Smooth muscle cell (in vitro differentiated cells): ENCODE data around the gene CCNJL. TPM values are rescaled to one million over a fixed set of nuclear protein-coding genes. Genes with fewer than 3 reads are reported as not detected.

Experiments used
- DNase-seq: peaks from one replicate; lab custom pipeline; 2025; ENCODE audit not compliant: unreplicated experiment; lab: John Stamatoyannopoulos, UW
- H2AFZ ChIP-seq: fragments of 200-600 bp; sonication (generic); 2 replicates; pipeline ENCODE4 v1.6.0; 2016; ENCODE audit warnings: antibody characterized with exemption, low read depth, mild to moderate bottlenecking
- H3F3A ChIP-seq: fragments of 200-600 bp; sonication (generic); 2 replicates; pipeline ENCODE4 v1.6.0; 2017; ENCODE audit warnings: antibody characterized with exemption, low read depth
- H3K27ac ChIP-seq: fragments of 200-600 bp; sonication (generic); 2 replicates; pipeline ENCODE4 v1.5.1; 2016; ENCODE audit warnings: low read depth, mild to moderate bottlenecking
- H3K27me3 ChIP-seq: fragments of 200-600 bp; sonication (generic); 2 replicates; pipeline ENCODE4 v1.6.1; 2016; ENCODE audit warnings: low read depth, mild to moderate bottlenecking
- H3K36me3 ChIP-seq: fragments of 200-600 bp; sonication (generic); 2 replicates; pipeline ENCODE4 v1.5.1; 2016; ENCODE audit warnings: low read depth
- H3K4me1 ChIP-seq: fragments of 200-600 bp; sonication (generic); 2 replicates; pipeline ENCODE4 v1.5.1; 2016; ENCODE audit warnings: low read depth
- H3K4me2 ChIP-seq: fragments of 200-600 bp; sonication (generic); 2 replicates; pipeline ENCODE4 v1.6.0; 2016; ENCODE audit warnings: mild to moderate bottlenecking
- H3K4me3 ChIP-seq: fragments of 200-600 bp; sonication (generic); 2 replicates; pipeline ENCODE4 v1.5.1; 2016; ENCODE audit warnings: mild to moderate bottlenecking
- H3K79me2 ChIP-seq: fragments of 200-600 bp; sonication (generic); 2 replicates; pipeline ENCODE4 v1.6.0; 2016; ENCODE audit warnings: low read depth, mild to moderate bottlenecking
- H3K9ac ChIP-seq: fragments of 200-600 bp; sonication (generic); 2 replicates; pipeline ENCODE4 v1.6.0; 2016; ENCODE audit warnings: low read depth
- H3K9me3 ChIP-seq: fragments of 200-600 bp; sonication (generic); replicated peaks from 2 replicates; pipeline ENCODE4 v1.5.1; 2016; ENCODE audit warnings: low read depth
- H4K20me1 ChIP-seq: fragments of 200-600 bp; sonication (generic); 2 replicates; pipeline ENCODE4 v1.6.0; 2016; ENCODE audit warnings: low read depth
- CTCF ChIP-seq: fragments of 200-600 bp; sonication (generic); IDR thresholded peaks from 2 replicates; pipeline ENCODE4 v1.5.1; 2017; ENCODE audit warnings: borderline replicate concordance, mild to moderate bottlenecking, antibody characterized with exemption; ENCODE audit not compliant: insufficient read depth, poor library complexity, severe bottlenecking
- WGBS: methylation state at CpG from one replicate; pipeline ENCODE4 v1.1.7; 2016; ENCODE audit warnings: low lambda C conversion rate; 5-methylcytosine and 5-hydroxymethylcytosine counted together
- polyA plus RNA-seq: library from polyadenylated mRNA; unstranded; fragments of >200 nt; fragmentation: Nextera tagmentation; extraction: Ambion mirVana; gene quantifications from 2 replicates; pipeline ENCODE4 v1.2.1, GENCODE V29; 2016
- total RNA-seq: library from RNA; depleted of rRNA; stranded (reverse); fragments of >200 nt; gene quantifications from 2 replicates; pipeline ENCODE4 v1.2.3, GENCODE V29; 2014

CCNJL gene
- total and polyA plus RNA-seq, 2 experiments from 2014 or later, result 3.4 to 6.2 TPM

- DNase-seq, result no peak
- H3K9ac ChIP-seq, result no peak overlapping the region
- no peak for TF ChIP-seq CTCF
- no peaks in the 10 kb centered on the region for H3K4me1 ChIP-seq
- H3K36me3 ChIP-seq, result no peaks in the 10 kb centered on the region
- H2AFZ ChIP-seq, result no peak overlapping the region
- H3F3A ChIP-seq, result no peaks in the 10 kb centered on the region
- H3K9me3 ChIP-seq, result no peaks in the 10 kb centered on the region
- H3K27ac ChIP-seq, result no peak overlapping the region
- WGBS, result 89% methylated on average over 5 of the region's 5 CpGs
- H4K20me1 ChIP-seq, result no peaks in the 10 kb centered on the region
- H3K4me2 ChIP-seq, result no peak overlapping the region
- H3K79me2 ChIP-seq, result no peaks in the 10 kb centered on the region
- H3K27me3 ChIP-seq, result no peaks in the 10 kb centered on the region
- H3K4me3 ChIP-seq, result no peak overlapping the region
These were observed 76.6 kb downstream of the CCNJL start for GRCh38 chr5:160235731-160236130.

GRCh38 chr5:160233215-160233614 lies 79.1 kb downstream of the CCNJL start:
- H3K4me3 ChIP-seq, result no peak overlapping the region
- H3K9me3 ChIP-seq, result no peaks in the 10 kb centered on the region
- H2AFZ ChIP-seq, result no peak overlapping the region
- H3K79me2 ChIP-seq, result no peaks in the 10 kb centered on the region
- H3K36me3 ChIP-seq, result no peaks in the 10 kb centered on the region
- TF ChIP-seq CTCF, result no peak
- H3K27me3 ChIP-seq, result no peaks in the 10 kb centered on the region
- no peak for DNase-seq
- no peaks in the 10 kb centered on the region for H3K4me1 ChIP-seq
- H3K27ac ChIP-seq, result no peak overlapping the region
- no peak overlapping the region for H3K9ac ChIP-seq
- H3F3A ChIP-seq, result no peaks in the 10 kb centered on the region
- no peak overlapping the region for H3K4me2 ChIP-seq
- no peaks in the 10 kb centered on the region for H4K20me1 ChIP-seq
- WGBS, result over 99% methylated on average over 5 of the region's 5 CpGs

- Histone ChIP-seq H3F3A (no peaks in the 10 kb centered on the region), H2AFZ (no peak overlapping the region), H3K9ac (no peak overlapping the region), H3K27ac (no peak overlapping the region), H3K36me3 (no peaks in the 10 kb centered on the region), H3K4me3 (no peak overlapping the region), H3K4me1 (no peaks in the 10 kb centered on the region), H3K4me2 (no peak overlapping the region), H3K27me3 (no peaks in the 10 kb centered on the region), H3K9me3 (no peaks in the 10 kb centered on the region), H3K79me2 (no peaks in the 10 kb centered on the region), H4K20me1 (no peaks in the 10 kb centered on the region)
- 91% methylated on average over 10 of the region's 10 CpGs for WGBS
- no peak for DNase-seq
- no peak for TF ChIP-seq CTCF
These were observed 80.5 kb downstream of the CCNJL start for GRCh38 chr5:160231783-160232342.

- no peak for DNase-seq
- H3K36me3 ChIP-seq, result no peaks in the 10 kb centered on the region
- no peaks in the 10 kb centered on the region for H4K20me1 ChIP-seq
- H3K79me2 ChIP-seq, result no peaks in the 10 kb centered on the region
- no peak overlapping the region for H3K9ac ChIP-seq
- H3K4me2 ChIP-seq, result no peak overlapping the region
- WGBS, result 96% methylated on average over 9 of the region's 9 CpGs
- no peaks in the 10 kb centered on the region for H3K4me1 ChIP-seq
- H2AFZ ChIP-seq, result no peak overlapping the region
- no peak for TF ChIP-seq CTCF
- no peaks in the 10 kb centered on the region for H3K27me3 ChIP-seq
- no peaks in the 10 kb centered on the region for H3F3A ChIP-seq
- no peaks in the 10 kb centered on the region for H3K9me3 ChIP-seq
- H3K27ac ChIP-seq, result no peak overlapping the region
- no peak overlapping the region for H3K4me3 ChIP-seq
These were observed 81.5 kb downstream of the CCNJL start for GRCh38 chr5:160230686-160231527.
